HCT116 (cell line): Measurements from ENCODE around the gene ZNF681. TPM values are rescaled to one million over a fixed set of nuclear protein-coding genes. Genes with fewer than 3 reads are reported as not detected.

Source experiments
- ATAC-seq: fragments of 200-7000 bp; cut with Tn5 transposase; 2 replicates; pipeline ENCODE4 v1.9.1; 2020; ENCODE audit warnings: mild to moderate bottlenecking, moderate library complexity
- BruUV-seq: library from RNA; stranded (reverse); fragments of 400-500 nt; replicated peaks from 2 replicates; lab custom pipeline; 2021; lab: Mats Ljungman, UMichigan
- CTCF ChIA-PET: fragments of 300-600 bp; sonication (Branson Sonifier 250); formaldehyde crosslinking; loops from one replicate; lab custom pipeline; 2021; ENCODE audit warnings: antibody characterized with exemption; lab: Charles Lee
- POLR2A ChIA-PET: fragments of 300-600, 350-600 bp; sonication (Branson Sonifier 250); formaldehyde crosslinking; loops from one replicate; lab custom pipeline; 2021; ENCODE audit warnings: antibody characterized with exemption; lab: Charles Lee
- RAD21 ChIA-PET, 2 experiments: fragments of 300-600 bp; sonication (Branson Sonifier 250); formaldehyde crosslinking; loops; one replicate each; lab custom pipeline; 2023; ENCODE audit warnings: low total read pairs in 2 of 2; ENCODE audit not compliant: uncharacterized antibody in 2 of 2, unreplicated experiment in 2 of 2, low non-redundant PET in 1 of 2; lab: Charles Lee
- DNase-seq: peaks from one replicate; pipeline ENCODE4 v3.0.0-alpha.2; 2010; ENCODE audit warnings: low read depth, low spot score
- H2AFZ ChIP-seq: fragments of 200-600 bp; shearing (Covaris generic), sonication (generic); 2 replicates; pipeline ENCODE4 v1.6.1; 2017; ENCODE audit warnings: low read depth, mixed run types, mixed read lengths, antibody characterized with exemption, low read length; ENCODE audit not compliant: poor library complexity, severe bottlenecking
- H3K27ac ChIP-seq: 2 replicates; pipeline ENCODE4 v1.5.1; 2012; ENCODE audit warnings: low read depth, low read length
- H3K27me3 ChIP-seq: fragments of 200-600 bp; sonication (generic); 2 replicates; pipeline ENCODE4 v1.6.1; 2016; ENCODE audit warnings: mixed run types, low read length, mixed read lengths; ENCODE audit not compliant: insufficient read depth
- H3K36me3 ChIP-seq, 2 experiments: fragments of 200-500 bp in 1 of 2; fragments of 200-600 bp in 1 of 2; sonication (Bioruptor generic) in 1 of 2; sonication (generic) in 1 of 2; 2 replicates each; pipeline versions ENCODE4 v1.5.1 to v1.6.1; 2014 to 2016; ENCODE audit warnings: low read length in 2 of 2, inconsistent platforms in 1 of 2, mixed read lengths in 1 of 2, mixed run types in 1 of 2; ENCODE audit not compliant: insufficient read depth in 2 of 2, control insufficient read depth in 1 of 2
- H3K4me1 ChIP-seq, 2 experiments: fragments of 200-600 bp in 1 of 2; sonication (generic) in 1 of 2; 2 replicates each; pipeline versions ENCODE4 v1.5.1 to v1.6.1; 2012 to 2017; ENCODE audit warnings: low read length in 2 of 2, inconsistent platforms in 1 of 2, mild to moderate bottlenecking in 1 of 2, mixed read lengths in 1 of 2, mixed run types in 1 of 2, moderate library complexity in 1 of 2; ENCODE audit not compliant: insufficient read depth in 2 of 2, control insufficient read depth in 1 of 2
- H3K4me2 ChIP-seq: fragments of 200-600 bp; sonication (generic); 2 replicates; pipeline ENCODE4 v1.6.1; 2017; ENCODE audit warnings: mixed run types, low read length, mixed read lengths
- H3K4me3 ChIP-seq, 2 experiments: fragments of 200-600 bp in 1 of 2; sonication (generic) in 1 of 2; replicated peaks in 1 of 2; 2 replicates each; pipeline ENCODE4 v1.5.1; 2011 to 2016; ENCODE audit warnings: low read length in 2 of 2, control low read depth in 1 of 2, low read depth in 1 of 2, mild to moderate bottlenecking in 1 of 2, mixed read lengths in 1 of 2, mixed run types in 1 of 2
- H3K79me2 ChIP-seq: fragments of 200-600 bp; sonication (generic); 2 replicates; pipeline ENCODE4 v1.6.1; 2017; ENCODE audit warnings: mild to moderate bottlenecking, mixed run types, low read length, moderate library complexity, mixed read lengths; ENCODE audit not compliant: insufficient read depth
- H3K9ac ChIP-seq: fragments of 200-600 bp; sonication (generic); 2 replicates; pipeline ENCODE4 v1.6.1; 2016; ENCODE audit warnings: low read length, mixed read lengths
- H3K9me2 ChIP-seq: fragments of 200-600 bp; sonication (generic), shearing (Covaris generic); 2 replicates; pipeline ENCODE4 v1.6.1; 2017; ENCODE audit warnings: mixed run types, mild to moderate bottlenecking, moderate library complexity; ENCODE audit not compliant: insufficient read depth
- H3K9me3 ChIP-seq, 2 experiments: fragments of 200-500 bp in 1 of 2; fragments of 200-600 bp in 1 of 2; sonication (Bioruptor generic) in 1 of 2; sonication (generic) in 1 of 2; 2 replicates each; pipeline ENCODE4 v1.6.1; 2014 to 2017; ENCODE audit warnings: low read length in 2 of 2, mixed read lengths in 2 of 2, inconsistent platforms in 1 of 2, low read depth in 1 of 2, mild to moderate bottlenecking in 1 of 2, mixed run types in 1 of 2, moderate library complexity in 1 of 2; ENCODE audit not compliant: control insufficient read depth in 1 of 2, insufficient read depth in 1 of 2
- H4K20me1 ChIP-seq: fragments of 200-600 bp; sonication (generic), shearing (Covaris generic); 2 replicates; pipeline ENCODE4 v1.6.1; 2017; ENCODE audit warnings: mixed run types, mild to moderate bottlenecking, moderate library complexity; ENCODE audit not compliant: insufficient read depth
- CTCF ChIP-seq, 3 experiments: fragments of 200-600 bp in 1 of 3; sonication (generic) in 1 of 3; IDR thresholded peaks in 2 of 3; conservative IDR thresholded peaks in 1 of 3; 2 replicates each; pipeline ENCODE4 v1.5.1; 2012 to 2017; ENCODE audit warnings: low read depth in 2 of 3, low read length in 2 of 3, antibody characterized with exemption in 1 of 3, borderline replicate concordance in 1 of 3, control low read depth in 1 of 3, mild to moderate bottlenecking in 1 of 3, mixed read lengths in 1 of 3, mixed run types in 1 of 3, moderate library complexity in 1 of 3; ENCODE audit not compliant: insufficient read depth in 1 of 3
- EGR1 ChIP-seq: IDR thresholded peaks from 2 replicates; pipeline ENCODE4 v1.6.1; 2012; ENCODE audit warnings: low read depth
- JUND ChIP-seq: IDR thresholded peaks from 2 replicates; pipeline ENCODE4 v1.6.1; 2012
- MAX ChIP-seq: IDR thresholded peaks from 2 replicates; pipeline ENCODE4 v1.6.1; 2012
- POLR2AphosphoS5 ChIP-seq: IDR thresholded peaks from 2 replicates; pipeline ENCODE4 v1.6.1; 2011; ENCODE audit warnings: mild to moderate bottlenecking, low read depth, low read length, moderate library complexity
- RAD21 ChIP-seq: IDR thresholded peaks from 2 replicates; pipeline ENCODE4 v1.6.1; 2012; ENCODE audit warnings: low read depth, mild to moderate bottlenecking
- REST ChIP-seq: IDR thresholded peaks from 2 replicates; pipeline ENCODE4 v1.6.1; 2012; ENCODE audit warnings: low read depth
- SIN3A ChIP-seq: IDR thresholded peaks from 2 replicates; pipeline ENCODE4 v1.6.1; 2012; ENCODE audit warnings: low read depth
- SP1 ChIP-seq: IDR thresholded peaks from 2 replicates; pipeline ENCODE4 v1.6.1; 2012; ENCODE audit warnings: low read depth
- ZNF274 ChIP-seq: fragments of 200-500 bp; sonication (Bioruptor generic); IDR thresholded peaks from 2 replicates; pipeline ENCODE4 v1.6.1; 2014; ENCODE audit warnings: mild to moderate bottlenecking, low read depth, low read length, inconsistent platforms
- intact Hi-C: fragments of 100-400 bp; cut with micrococcal nuclease; formaldehyde crosslinking; loops from 2 replicates; pipeline ENCODE4 v1.10.0; 2022
- total RNA-seq: library from RNA; stranded (reverse); gene quantifications from one replicate; pipeline ENCODE4 v1.2.1, GENCODE V29; 2021; ENCODE audit not compliant: unreplicated experiment

The ZNF681 gene
- total RNA-seq, 1 experiment from 2014 or later, result not detected

- H3K79me2 ChIP-seq, result no peaks in the 10 kb centered on the region
- CTCF ChIA-PET, result no interaction called here
- no peak overlapping the region for H3K27ac ChIP-seq
Measured at GRCh38 chr19:23764781-23765180, 6.1 kb upstream of the ZNF681 start.

GRCh38 chr19:23762884-23763711 is 4.4 kb upstream of the ZNF681 start:
- no peak for ATAC-seq
- CTCF ChIA-PET, result no interaction called here
- H3K4me1 ChIP-seq, result no peaks in the 10 kb centered on the region
- TF ChIP-seq SP1 (no peak), ZNF274 (no peak), POLR2AphosphoS5 (no peak), REST (no peak), SIN3A (no peak), EGR1 (no peak), CTCF (IDR thresholded peaks at IDR 0.05 in 2 of 3, conservative IDR thresholded peaks at IDR 0.05 in 1 of 3; ENCODE audit: borderline replicate concordance in 1 of 3, insufficient read depth in 1 of 3, low read depth in 2 of 3, low read length in 2 of 3) (no peak), RAD21 (no peak), JUND (no peak)
- TF ChIP-seq, all 23 proteins: peak for 0
- H4K20me1 ChIP-seq, result no peaks in the 10 kb centered on the region
- no peak overlapping the region for H2AFZ ChIP-seq
- H3K9me2 ChIP-seq, result no peaks in the 10 kb centered on the region
- H3K9me3 ChIP-seq, result no peaks in the 10 kb centered on the region; a peak in 1 of 4 replicates
- DNase-seq, result no peak
- H3K36me3 ChIP-seq, result no peaks in the 10 kb centered on the region
- no peaks in the 10 kb centered on the region for H3K27me3 ChIP-seq
- RAD21 ChIA-PET, result no interaction called here
- H3K9ac ChIP-seq, result no peak overlapping the region
- intact Hi-C loops, result no loop called here
- H3K79me2 ChIP-seq, result no peaks in the 10 kb centered on the region
- BruUV-seq, result no TSS peak
- H3K27ac ChIP-seq, result no peak overlapping the region
- POLR2A ChIA-PET, result no interaction called here
- H3K4me3 ChIP-seq, result no peak overlapping the region
- H3K4me2 ChIP-seq, result no peak overlapping the region

More at GRCh38 chr19:23764781-23765180, 6.1 kb upstream of the ZNF681 start:
- Histone ChIP-seq H3K36me3 (no peaks in the 10 kb centered on the region), H3K4me1 (no peaks in the 10 kb centered on the region), H3K27me3 (no peaks in the 10 kb centered on the region), H3K9me2 (no peaks in the 10 kb centered on the region), H3K4me2 (no peak overlapping the region), H3K9ac (no peak overlapping the region), H3K4me3 (no peak overlapping the region), H4K20me1 (no peaks in the 10 kb centered on the region), H2AFZ (no peak overlapping the region), H3K9me3 (peaks cover 0 to 4% of the 10 kb centered on the region in 2 experiments; a peak in 1 of 4 replicates)
- intact Hi-C loops, result no loop called here
- ChIA-PET POLR2A (no interaction called here), RAD21 (no interaction called here)
- no TSS peak for BruUV-seq
- TF ChIP-seq EGR1, result no peak
- TF ChIP-seq SIN3A, result no peak
- TF ChIP-seq MAX, result no peak
- DNase-seq, result no peak
- no peak for ATAC-seq
